ENCODE results near the gene PLCB1.

DNA sequence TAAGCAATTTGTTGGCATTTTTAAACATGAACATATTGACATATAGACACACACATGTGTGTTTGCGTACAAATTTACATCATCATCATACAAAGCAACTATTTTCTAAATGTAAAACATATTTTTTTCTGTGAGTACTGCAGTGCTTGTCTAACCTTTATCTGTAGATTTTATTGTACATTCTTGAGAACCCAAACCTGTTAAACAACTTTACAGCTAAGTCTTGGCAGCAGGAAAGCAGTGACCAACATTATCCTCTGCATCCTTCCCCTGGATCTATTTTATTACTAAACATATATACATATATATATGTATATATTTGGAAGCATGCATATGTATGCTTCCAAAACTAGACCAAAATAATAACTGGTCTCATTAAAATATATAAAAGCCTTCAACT lies 10.4 kb upstream of the PLCB1 start:
- TF ChIP-seq, protein P1, sequence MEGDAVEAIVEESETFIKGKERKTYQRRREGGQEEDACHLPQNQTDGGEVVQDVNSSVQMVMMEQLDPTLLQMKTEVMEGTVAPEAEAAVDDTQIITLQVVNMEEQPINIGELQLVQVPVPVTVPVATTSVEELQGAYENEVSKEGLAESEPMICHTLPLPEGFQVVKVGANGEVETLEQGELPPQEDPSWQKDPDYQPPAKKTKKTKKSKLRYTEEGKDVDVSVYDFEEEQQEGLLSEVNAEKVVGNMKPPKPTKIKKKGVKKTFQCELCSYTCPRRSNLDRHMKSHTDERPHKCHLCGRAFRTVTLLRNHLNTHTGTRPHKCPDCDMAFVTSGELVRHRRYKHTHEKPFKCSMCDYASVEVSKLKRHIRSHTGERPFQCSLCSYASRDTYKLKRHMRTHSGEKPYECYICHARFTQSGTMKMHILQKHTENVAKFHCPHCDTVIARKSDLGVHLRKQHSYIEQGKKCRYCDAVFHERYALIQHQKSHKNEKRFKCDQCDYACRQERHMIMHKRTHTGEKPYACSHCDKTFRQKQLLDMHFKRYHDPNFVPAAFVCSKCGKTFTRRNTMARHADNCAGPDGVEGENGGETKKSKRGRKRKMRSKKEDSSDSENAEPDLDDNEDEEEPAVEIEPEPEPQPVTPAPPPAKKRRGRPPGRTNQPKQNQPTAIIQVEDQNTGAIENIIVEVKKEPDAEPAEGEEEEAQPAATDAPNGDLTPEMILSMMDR (conservative IDR thresholded peaks at IDR 0.05 in 1 of 2, IDR thresholded peaks at IDR 0.05 in 1 of 2; ENCODE audit: extremely low read depth in 1 of 2, insufficient read depth in 1 of 2, low read depth in 1 of 2, low read length in 2 of 2): no peak
- TF ChIP-seq EZH2 (IDR thresholded peaks at IDR 0.05; ENCODE audit: borderline replicate concordance, low read length): no peak
